GM12873 (cell line): ENCODE data around the gene PLEK2.

Experiments used
- TF ChIP-seq, protein P1 (sequence below): IDR thresholded peaks from 2 replicates; pipeline ENCODE4 v1.5.1; 2012; ENCODE audit warnings: low read depth, mild to moderate bottlenecking, moderate library complexity, low read length, control low read depth; ENCODE audit not compliant: insufficient read depth; ENCODE audit errors: missing control alignments

Gene PLEK2

DNA sequence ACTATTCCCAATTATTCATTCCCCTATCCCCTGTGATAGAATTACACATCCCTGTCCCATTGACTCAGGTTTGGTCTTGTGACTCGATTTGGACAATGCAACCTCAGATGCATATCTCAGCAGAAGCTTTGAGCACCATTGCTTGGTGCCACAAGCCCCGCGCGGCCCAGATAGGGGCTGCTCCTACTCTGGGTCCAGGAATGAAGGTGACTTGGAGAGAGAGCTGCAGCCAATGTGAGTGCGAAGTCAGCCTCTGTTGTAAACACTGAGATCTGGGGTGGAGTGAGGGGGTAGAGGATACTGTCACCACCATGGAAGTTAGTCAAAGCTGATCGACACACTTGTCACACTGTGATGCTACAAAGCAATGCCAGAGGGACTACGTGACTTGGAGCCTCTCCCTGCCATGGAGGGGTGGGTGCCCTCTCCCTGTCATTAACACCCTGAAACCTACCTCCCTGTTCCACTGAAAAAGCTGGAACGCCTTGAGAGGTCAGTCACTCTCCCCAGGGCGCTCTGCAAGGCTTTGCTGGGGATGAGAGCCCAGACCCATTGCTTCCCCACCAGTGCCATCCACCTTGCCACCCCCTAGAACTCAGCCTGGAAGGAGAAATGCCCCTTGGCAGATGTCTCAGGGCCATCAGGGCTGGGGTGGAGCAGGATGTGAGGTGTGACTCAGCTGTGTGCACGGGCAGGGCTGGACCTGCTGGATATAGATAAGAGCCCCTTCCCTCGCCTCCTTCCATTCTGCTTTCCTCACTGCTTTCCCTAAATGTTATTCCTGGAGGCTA lies 6.6 kb upstream of the PLEK2 start:
- TF ChIP-seq, protein P1, sequence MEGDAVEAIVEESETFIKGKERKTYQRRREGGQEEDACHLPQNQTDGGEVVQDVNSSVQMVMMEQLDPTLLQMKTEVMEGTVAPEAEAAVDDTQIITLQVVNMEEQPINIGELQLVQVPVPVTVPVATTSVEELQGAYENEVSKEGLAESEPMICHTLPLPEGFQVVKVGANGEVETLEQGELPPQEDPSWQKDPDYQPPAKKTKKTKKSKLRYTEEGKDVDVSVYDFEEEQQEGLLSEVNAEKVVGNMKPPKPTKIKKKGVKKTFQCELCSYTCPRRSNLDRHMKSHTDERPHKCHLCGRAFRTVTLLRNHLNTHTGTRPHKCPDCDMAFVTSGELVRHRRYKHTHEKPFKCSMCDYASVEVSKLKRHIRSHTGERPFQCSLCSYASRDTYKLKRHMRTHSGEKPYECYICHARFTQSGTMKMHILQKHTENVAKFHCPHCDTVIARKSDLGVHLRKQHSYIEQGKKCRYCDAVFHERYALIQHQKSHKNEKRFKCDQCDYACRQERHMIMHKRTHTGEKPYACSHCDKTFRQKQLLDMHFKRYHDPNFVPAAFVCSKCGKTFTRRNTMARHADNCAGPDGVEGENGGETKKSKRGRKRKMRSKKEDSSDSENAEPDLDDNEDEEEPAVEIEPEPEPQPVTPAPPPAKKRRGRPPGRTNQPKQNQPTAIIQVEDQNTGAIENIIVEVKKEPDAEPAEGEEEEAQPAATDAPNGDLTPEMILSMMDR: no peak

DNA sequence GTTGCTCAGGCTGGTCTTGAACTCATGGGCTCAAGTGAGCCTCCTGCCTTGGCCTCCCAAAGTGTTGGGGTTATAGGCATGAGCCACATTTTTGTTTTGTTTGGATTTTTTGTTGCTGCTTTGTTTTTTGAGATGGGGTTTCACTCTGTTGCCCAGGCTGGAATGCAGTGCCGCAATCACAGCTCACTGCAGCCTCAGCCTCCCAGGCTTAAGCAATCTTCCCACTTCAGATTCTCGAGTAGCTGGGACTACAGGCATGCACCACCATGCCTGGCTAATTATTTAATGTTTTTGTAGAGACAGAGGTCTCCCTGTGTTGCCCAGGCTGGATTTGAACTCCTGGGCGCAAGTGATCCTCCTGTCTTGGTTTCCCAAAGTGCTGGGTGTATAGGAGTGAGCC lies 5.7 kb upstream of the PLEK2 start:
- TF ChIP-seq, protein P1: no peak

DNA sequence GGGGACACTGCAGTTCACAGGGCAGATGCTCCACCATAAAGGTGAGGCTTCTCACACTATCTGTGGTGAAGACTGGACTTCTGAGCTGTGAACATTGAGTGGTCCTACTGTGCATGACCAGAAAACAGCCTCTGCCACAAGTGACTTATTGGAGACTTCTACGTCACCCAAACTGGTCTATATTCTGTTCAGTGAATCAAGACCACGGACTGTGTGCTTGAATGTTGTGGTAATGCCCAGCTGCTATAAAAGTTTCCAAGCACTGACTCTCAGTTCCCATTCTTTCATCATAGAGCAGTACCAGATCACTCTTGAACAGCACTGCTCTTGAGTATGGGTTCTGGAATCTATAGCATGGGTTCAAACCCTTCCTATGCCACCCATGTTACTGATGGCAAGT lies 4.8 kb upstream of the PLEK2 start:
- TF ChIP-seq, protein P1: no peak

DNA sequence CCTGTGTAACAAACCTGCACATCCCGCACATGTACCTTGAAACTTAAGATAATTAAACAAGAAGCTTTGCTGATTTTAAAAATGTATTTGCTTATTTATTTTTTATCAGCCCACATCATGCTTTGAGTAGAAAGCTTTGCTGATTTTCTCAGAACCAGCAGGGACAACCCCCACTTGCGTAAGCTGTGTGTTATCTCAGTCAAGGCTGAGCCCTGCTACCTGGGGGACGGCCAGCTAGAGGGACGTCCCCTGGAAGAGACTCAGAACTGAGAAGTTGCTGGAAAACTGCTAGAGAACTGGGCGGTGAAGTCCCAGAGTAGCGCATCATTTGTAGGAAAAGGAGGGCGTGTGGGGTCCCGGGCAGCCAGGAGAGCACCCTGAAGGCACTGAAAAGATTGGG lies 4.1 kb upstream of the PLEK2 start:
- TF ChIP-seq, protein P1: no peak

DNA sequence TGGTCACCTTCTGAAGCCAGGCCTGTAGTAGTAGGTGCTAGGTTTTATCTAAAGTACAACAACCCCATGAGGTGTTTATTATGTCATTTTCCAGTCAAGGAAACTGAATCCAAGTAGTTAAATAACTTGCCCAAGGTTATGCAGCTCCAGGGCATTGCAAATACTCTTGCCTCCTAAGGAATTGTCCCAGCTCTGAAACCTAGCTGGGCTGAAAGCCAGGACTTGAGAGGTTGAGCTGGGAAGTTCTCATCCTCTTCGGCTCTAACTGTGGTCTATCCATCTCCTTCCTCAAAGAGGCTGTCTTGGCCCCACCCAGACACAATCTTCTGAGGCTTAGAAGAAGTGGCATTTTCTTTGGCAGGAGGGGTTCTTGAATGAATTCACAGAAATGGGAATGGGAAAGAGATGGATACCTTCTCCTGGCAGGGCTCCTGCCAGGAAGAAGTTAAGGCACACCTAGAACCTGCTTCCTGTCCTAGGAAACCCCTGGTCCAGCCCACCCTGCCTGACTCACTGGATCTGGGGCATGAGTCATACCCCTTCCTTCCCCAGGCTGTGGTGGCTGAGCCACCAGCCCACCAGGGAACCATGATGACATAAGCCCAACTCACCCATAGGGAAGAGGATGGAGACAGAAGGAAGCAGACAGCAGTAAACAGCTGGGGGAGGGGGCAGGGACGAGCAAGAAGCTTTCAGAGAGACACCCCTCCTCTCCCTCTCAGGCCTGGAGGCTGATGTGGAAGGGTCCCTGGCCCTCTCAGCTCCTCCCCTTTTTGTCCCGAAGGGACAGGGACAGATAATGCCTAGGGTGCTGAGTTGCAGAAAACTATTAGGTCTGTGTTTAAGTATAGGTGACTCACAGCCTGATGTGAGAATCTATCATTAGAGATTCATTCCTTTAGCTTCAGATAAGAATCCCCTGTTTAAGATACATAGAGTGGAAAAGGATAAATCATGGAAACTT lies 2.1 kb upstream of the PLEK2 start:
- TF ChIP-seq, protein P1: no peak

DNA sequence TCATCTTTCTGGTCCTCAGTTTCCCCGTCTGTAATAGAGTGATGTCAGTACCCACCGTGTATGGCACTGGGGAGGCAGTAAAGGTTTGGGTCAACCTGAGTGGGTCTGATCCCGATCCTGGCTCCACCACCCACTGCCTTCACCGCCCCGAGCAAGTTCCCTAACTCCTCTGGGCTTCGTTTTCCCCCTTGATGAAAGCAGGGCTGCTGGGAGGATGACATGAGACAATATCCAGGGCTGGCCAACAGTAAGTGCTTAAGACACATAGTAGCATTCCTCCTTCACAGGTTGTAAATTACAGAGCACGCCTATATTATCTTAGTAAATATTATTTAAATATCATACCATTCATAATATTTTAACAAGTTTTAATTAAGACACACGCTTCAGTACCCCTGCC lies 595 bp downstream of the PLEK2 start:
- TF ChIP-seq, protein P1: no peak

DNA sequence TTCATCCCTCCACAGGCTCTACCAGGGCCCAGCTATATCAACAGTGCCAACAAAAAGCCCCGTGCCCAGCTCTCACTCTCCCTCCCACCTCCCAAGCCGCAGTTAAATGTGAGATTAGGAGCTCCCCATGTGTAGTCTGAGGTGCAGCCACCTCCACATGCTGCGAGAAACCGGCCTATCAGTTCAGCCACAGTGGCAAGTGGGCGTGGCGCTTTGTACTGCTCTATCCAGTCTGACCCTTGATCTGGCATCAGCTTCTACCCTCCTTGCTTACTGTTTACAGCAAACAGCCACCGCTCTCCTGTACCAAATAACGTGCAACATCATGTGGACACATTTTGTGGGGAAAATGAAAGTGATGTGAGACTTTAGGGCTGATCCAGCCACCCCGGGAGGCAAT lies 1.7 kb downstream of the PLEK2 start:
- TF ChIP-seq, protein P1: no peak
